Activated CD4-positive, alpha-beta T cell treated with anti-CD3 and anti-CD28 coated beads for 36 hours (primary cell): Measurements from ENCODE around the gene KIAA1614. TPM values are rescaled to one million over a fixed set of nuclear protein-coding genes. Genes with fewer than 3 reads are reported as not detected.

Experiments used
- ATAC-seq: fragments of 200-7000 bp; cut with Tn5 transposase; one replicate; pipeline ENCODE4 v1.10.0; 2021; ENCODE audit warnings: mild to moderate bottlenecking, moderate library complexity
- CTCF ChIA-PET: fragments of 350-600 bp; sonication (Branson Sonifier 250); formaldehyde crosslinking; loops from one replicate; lab custom pipeline; 2021; ENCODE audit warnings: antibody characterized with exemption; lab: Charles Lee
- POLR2A ChIA-PET: fragments of 350-600 bp; sonication (Branson Sonifier 250); formaldehyde crosslinking; loops from one replicate; lab custom pipeline; 2021; ENCODE audit warnings: antibody characterized with exemption, inconsistent platforms; lab: Charles Lee
- DNase-seq: peaks from one replicate; pipeline ENCODE4 v3.0.0-alpha.2; 2020
- H3K27ac Mint-ChIP-seq: one replicate; pipeline ENCODE4 v1.8.0; 2021; ENCODE audit warnings: mixed read lengths
- H3K27me3 Mint-ChIP-seq: one replicate; pipeline ENCODE4 v1.8.0; 2021; ENCODE audit warnings: mixed read lengths
- H3K36me3 Mint-ChIP-seq: one replicate; pipeline ENCODE4 v1.8.0; 2021; ENCODE audit warnings: low read depth, mixed read lengths
- H3K4me1 Mint-ChIP-seq: one replicate; pipeline ENCODE4 v1.8.0; 2021; ENCODE audit warnings: mixed read lengths
- H3K4me3 Mint-ChIP-seq: one replicate; pipeline ENCODE4 v1.8.0; 2021; ENCODE audit warnings: mild to moderate bottlenecking, moderate library complexity, mixed read lengths
- H3K9me3 Mint-ChIP-seq: one replicate; pipeline ENCODE4 v1.8.0; 2021; ENCODE audit warnings: low read depth, mixed read lengths
- intact Hi-C, 2 experiments: fragments of 100-400 bp; cut with DNase I in 1 of 2; cut with micrococcal nuclease in 1 of 2; formaldehyde crosslinking; loops; one replicate each; pipeline versions ENCODE4 v1.14.2 to v1.15.1; 2022 to 2024; cut with DNase I, micrococcal nuclease
- total RNA-seq, 2 experiments: library from RNA; stranded (reverse); gene quantifications; one replicate each; pipeline ENCODE4 v1.2.3, GENCODE V29; 2021

KIAA1614 gene
- total RNA-seq, 2 experiments from 2014 or later: 0.09 TPM; not detected in 1

GRCh38 chr1:180976732-180977357 is 64.1 kb downstream of the KIAA1614 start:
- DNase-seq (no peak), ATAC-seq (no peak)
- Mint-ChIP-seq H3K9me3 (no peaks in the 10 kb centered on the region), H3K27ac (no peak overlapping the region), H3K4me3 (no peak overlapping the region), H3K27me3 (no peaks in the 10 kb centered on the region), H3K36me3 (peaks cover 71% of the 10 kb centered on the region), H3K4me1 (peaks cover 31% of the 10 kb centered on the region)
- ChIA-PET POLR2A (interaction anchor here (0.8 kb wide), 1 partner anchor 23 kb away, joined by 3 read pairs; no protein-coding TSS in a partner anchor), CTCF (interaction anchor here (0.6 to 0.8 kb wide), 3 partner anchors 9 to 553 kb away, joined by 3 read pairs; no protein-coding TSS in a partner anchor)
- intact Hi-C loops: no loop called here

- Mint-ChIP-seq H3K4me1 (peaks cover 26% of the 10 kb centered on the region), H3K27ac (peak overlapping the region; percentile 73), H3K36me3 (peaks cover 61% of the 10 kb centered on the region), H3K27me3 (no peaks in the 10 kb centered on the region), H3K4me3 (peak overlapping the region; percentile 15), H3K9me3 (no peaks in the 10 kb centered on the region)
- intact Hi-C loops: loop anchor here in 1 of 2 experiments (5.0 kb wide), 1 partner anchor 41 kb away; the partner anchor contains the start of gene STX6
- ATAC-seq: peak; percentile 96
- POLR2A ChIA-PET: no interaction called here
- CTCF ChIA-PET: interaction anchor here (0.7 kb wide), 2 partner anchors 100 to 434 kb away, joined by 3 read pairs; no protein-coding TSS in a partner anchor
- peak; percentile 74 for DNase-seq
These were observed 69.1 kb downstream of the KIAA1614 start for GRCh38 chr1:180981596-180982387.

GRCh38 chr1:180982422-180982821 is 69.7 kb downstream of the KIAA1614 start:
- no peak overlapping the region for H3K4me3 Mint-ChIP-seq
- peaks cover 64% of the 10 kb centered on the region for H3K36me3 Mint-ChIP-seq
- H3K9me3 Mint-ChIP-seq: no peaks in the 10 kb centered on the region
- DNase-seq (no peak), ATAC-seq (no peak)
- no peak overlapping the region for H3K27ac Mint-ChIP-seq
- H3K27me3 Mint-ChIP-seq: no peaks in the 10 kb centered on the region
- H3K4me1 Mint-ChIP-seq: peaks cover 25% of the 10 kb centered on the region
- ChIA-PET CTCF (interaction anchor here (0.7 kb wide), 1 partner anchor 434 kb away, joined by 3 read pairs; no protein-coding TSS in a partner anchor), POLR2A (no interaction called here)
- intact Hi-C loops: loop anchor here in 1 of 2 experiments (5.0 kb wide), 1 partner anchor 40 kb away; the partner anchor contains the start of gene STX6

DNA sequence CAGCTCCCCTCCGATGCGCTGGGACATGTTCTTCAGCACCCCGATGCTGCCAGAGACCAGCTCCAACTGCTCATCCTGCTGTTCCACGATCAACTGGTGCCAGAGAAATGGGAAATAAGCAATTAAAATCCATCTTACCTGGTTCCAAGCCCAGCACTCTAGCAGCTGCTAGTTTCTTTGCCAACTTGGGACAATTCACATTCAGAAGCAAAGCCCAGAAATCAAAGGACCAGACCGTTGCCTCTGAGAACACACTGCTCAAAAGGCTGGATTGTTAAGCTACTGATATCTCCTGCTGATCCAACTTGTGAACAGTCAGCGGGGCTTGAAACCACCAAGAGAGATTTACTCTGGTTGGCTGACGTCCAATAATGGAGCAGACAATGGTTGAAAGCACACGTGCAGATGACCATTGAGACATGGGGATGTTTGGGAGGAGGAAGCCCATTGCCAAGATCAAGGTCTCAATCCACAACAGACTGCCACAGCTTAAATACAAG is 75.6 kb downstream of the KIAA1614 start:
- no peaks in the 10 kb centered on the region for H3K4me1 Mint-ChIP-seq
- ChIA-PET POLR2A (interaction anchor here (0.5 kb wide), 1 partner anchor 1936 kb away, joined by 5 read pairs; no protein-coding TSS in a partner anchor), CTCF (interaction anchor here (1.1 to 1.8 kb wide), 3 partner anchors 13 to 156 kb away, joined by 3 to 5 read pairs (median 4); no protein-coding TSS in a partner anchor)
- ATAC-seq (no peak), DNase-seq (no peak)
- intact Hi-C loops: no loop called here
- H3K4me3 Mint-ChIP-seq: no peak overlapping the region
- no peaks in the 10 kb centered on the region for H3K9me3 Mint-ChIP-seq
- H3K27me3 Mint-ChIP-seq: no peaks in the 10 kb centered on the region
- no peak overlapping the region for H3K27ac Mint-ChIP-seq
- H3K36me3 Mint-ChIP-seq: peaks cover 57% of the 10 kb centered on the region

- H3K36me3 Mint-ChIP-seq: peaks cover 40% of the 10 kb centered on the region
- H3K4me3 Mint-ChIP-seq: no peak overlapping the region
- peaks cover 6% of the 10 kb centered on the region for H3K4me1 Mint-ChIP-seq
- ATAC-seq: peak; percentile 96
- CTCF ChIA-PET: interaction anchor here (0.6 to 1.1 kb wide), 2 partner anchors 11 to 601 kb away, joined by 4 read pairs; no protein-coding TSS in a partner anchor
- H3K27me3 Mint-ChIP-seq: no peaks in the 10 kb centered on the region
- peak; percentile 54 for DNase-seq
- POLR2A ChIA-PET: no interaction called here
- intact Hi-C loops: no loop called here
- no peaks in the 10 kb centered on the region for H3K9me3 Mint-ChIP-seq
- no peak overlapping the region for H3K27ac Mint-ChIP-seq
These were observed 81.6 kb downstream of the KIAA1614 start for GRCh38 chr1:180994262-180994661.

- Mint-ChIP-seq H3K27ac (no peak overlapping the region), H3K4me1 (peaks cover 10% of the 10 kb centered on the region), H3K9me3 (no peaks in the 10 kb centered on the region), H3K4me3 (no peak overlapping the region), H3K36me3 (peaks cover 47% of the 10 kb centered on the region), H3K27me3 (no peaks in the 10 kb centered on the region)
- DNase-seq (no peak), ATAC-seq (no peak)
- CTCF ChIA-PET: no interaction called here
- POLR2A ChIA-PET: no interaction called here
- intact Hi-C loops: no loop called here
These were observed 85.3 kb downstream of the KIAA1614 start for GRCh38 chr1:180997843-180998504.

Other genes with a start within 250 kb of the KIAA1614 start
- 10 to 100 TPM; 18.1 to 20.4 TPM for gene STX6, start 110.0 kb downstream of the KIAA1614 start, total RNA-seq
- 10 to 100 TPM; 21.5 to 25.3 TPM for gene MR1, start 121.1 kb downstream of the KIAA1614 start, total RNA-seq
- 10 to 100 TPM; 16.3 to 24.3 TPM for gene IER5, start 175.8 kb downstream of the KIAA1614 start, total RNA-seq